Measurements from ENCODE around the gene SOS1.

DNA sequence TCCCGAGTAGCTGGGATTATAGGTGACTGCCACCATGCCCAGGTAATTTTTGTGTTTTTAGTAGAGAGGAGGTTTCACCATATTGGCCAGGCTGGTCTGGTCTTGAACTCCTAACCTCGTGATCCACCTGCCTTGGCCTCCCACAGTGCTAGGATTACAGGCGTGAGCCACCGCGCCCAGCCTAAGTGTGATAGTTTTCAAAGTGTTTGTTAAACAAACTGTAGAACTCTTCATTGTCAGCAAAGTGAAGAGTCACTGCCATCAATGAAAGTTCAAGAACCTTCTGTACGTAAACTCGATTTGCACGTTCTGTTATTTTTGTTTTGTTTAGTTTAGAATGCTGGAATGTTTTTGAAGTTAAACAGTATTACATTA, 18.0 kb upstream of the SOS1 start:
- TF ChIP-seq CTCF (IDR thresholded peaks at IDR 0.05) (no peak), EP300 (IDR thresholded peaks at IDR 0.05) (no peak)

Data from gastroesophageal sphincter (tissue), 3 donors.